Measurements from ENCODE around the gene CTXN1.

DNA sequence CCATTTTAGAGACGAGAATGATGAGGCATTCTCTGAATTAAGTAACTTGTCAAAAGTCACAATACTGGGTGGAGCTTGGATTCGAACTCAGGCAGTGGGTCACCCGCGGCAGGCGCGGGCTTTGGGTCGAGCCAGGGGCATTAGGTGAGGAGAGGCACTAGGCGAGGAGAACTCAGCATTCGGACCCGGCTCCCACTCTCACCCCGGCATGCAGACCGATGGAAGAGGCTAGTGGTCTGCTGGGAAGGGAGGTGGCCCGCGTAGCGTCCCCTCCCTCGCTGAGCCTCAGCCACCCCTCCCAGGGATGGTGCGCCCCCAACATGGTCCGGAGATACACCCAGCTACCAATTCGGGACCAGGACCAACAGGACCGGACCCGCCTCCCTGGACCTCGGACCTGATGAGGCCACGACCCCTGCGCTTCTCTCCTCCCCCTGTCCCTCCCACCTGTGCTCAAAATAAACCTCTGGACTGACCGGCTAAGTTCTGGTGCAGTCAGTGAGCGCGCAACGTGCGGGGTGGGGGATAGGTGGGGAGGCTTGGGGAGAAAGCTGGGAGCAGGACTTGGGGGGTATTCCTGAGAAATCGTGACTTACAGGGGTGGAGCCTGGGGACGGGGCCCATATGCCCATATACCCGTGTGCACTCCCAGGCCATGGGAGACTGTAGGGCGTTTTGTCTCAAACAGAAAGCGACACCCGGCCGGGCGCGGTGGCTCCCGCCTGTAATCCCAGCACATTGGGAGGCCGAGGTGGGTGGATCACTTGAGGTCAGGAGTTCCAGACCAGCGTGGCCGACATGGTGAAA lies 7.1 kb downstream of the CTXN1 start:
- TF ChIP-seq, protein P1, sequence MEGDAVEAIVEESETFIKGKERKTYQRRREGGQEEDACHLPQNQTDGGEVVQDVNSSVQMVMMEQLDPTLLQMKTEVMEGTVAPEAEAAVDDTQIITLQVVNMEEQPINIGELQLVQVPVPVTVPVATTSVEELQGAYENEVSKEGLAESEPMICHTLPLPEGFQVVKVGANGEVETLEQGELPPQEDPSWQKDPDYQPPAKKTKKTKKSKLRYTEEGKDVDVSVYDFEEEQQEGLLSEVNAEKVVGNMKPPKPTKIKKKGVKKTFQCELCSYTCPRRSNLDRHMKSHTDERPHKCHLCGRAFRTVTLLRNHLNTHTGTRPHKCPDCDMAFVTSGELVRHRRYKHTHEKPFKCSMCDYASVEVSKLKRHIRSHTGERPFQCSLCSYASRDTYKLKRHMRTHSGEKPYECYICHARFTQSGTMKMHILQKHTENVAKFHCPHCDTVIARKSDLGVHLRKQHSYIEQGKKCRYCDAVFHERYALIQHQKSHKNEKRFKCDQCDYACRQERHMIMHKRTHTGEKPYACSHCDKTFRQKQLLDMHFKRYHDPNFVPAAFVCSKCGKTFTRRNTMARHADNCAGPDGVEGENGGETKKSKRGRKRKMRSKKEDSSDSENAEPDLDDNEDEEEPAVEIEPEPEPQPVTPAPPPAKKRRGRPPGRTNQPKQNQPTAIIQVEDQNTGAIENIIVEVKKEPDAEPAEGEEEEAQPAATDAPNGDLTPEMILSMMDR (IDR thresholded peaks at IDR 0.05; ENCODE audit: insufficient read depth, low read depth, low read length) = no peak
- TF ChIP-seq EZH2 (IDR thresholded peaks at IDR 0.05; ENCODE audit: insufficient read depth, low read length) = no peak
